ENCODE measurements around the gene MAP4K3. TPM values are rescaled to one million over a fixed set of nuclear protein-coding genes. Genes with fewer than 3 reads are reported as not detected.
A peak's percentile ranks its signal among the peaks of the same experiment; 100 is the strongest.

MAP4K3 gene
- total and polyA plus RNA-seq, 9 donors: 20.6 to 96.4 (median 53.0) TPM

DNA sequence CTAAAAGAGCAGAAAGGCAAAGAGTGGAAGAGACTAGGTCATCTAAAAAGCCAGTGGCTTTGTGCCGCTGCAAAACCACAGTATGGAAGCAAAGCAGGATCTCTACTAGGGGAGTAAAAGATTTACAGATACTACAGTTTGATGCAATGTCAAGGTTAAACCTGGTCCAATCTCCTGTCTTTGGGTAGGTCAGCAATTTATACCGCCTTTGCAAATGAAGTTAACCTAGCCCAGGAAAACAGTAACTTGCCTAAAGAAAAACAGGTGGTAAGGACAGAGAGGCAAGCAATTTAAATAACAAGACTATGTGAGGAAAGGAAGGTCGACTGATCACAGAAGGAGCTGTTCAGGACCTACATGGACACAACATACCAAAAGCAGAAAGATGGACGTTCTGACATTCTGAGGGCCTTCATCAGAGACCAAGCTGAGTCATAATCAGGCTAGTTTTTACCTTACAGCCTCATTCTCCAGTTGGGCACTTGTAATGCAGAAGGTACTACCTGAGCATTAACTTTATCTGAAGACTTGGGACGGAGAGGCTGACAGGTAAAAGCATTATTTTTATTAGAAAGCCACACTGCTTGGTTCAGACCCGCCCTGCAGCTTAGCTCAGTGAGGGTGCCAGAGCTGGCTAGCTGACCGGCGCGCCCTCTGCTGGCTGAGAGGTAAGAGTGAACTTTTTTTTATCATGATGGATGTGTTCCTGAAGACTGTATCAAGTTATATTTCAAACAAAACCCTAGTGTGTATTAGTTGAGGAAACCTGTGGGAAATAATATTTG is 209.3 kb downstream of the MAP4K3 start:
- no peaks in the 10 kb centered on the region for H3K4me1 ChIP-seq (ENCODE audit: insufficient read depth)
- WGBS, 3 donors: 16 to 23% (median 18%) methylated on average over 9 of the region's 9 CpGs
- H3K9me3 ChIP-seq: no peaks in the 10 kb centered on the region
- no peak overlapping the region for H3K4me3 ChIP-seq
- intact Hi-C loops (cut with DNase I): loop anchor here (2.0 to 10.0 kb wide), 5 partner anchors 93 to 171 kb away; partner anchors contain the start of gene SOS1 (in 2 of the 4)
- no peaks in the 10 kb centered on the region for H3K36me3 ChIP-seq
- no peaks in the 10 kb centered on the region for H3K27me3 ChIP-seq
- TF ChIP-seq, protein P1, sequence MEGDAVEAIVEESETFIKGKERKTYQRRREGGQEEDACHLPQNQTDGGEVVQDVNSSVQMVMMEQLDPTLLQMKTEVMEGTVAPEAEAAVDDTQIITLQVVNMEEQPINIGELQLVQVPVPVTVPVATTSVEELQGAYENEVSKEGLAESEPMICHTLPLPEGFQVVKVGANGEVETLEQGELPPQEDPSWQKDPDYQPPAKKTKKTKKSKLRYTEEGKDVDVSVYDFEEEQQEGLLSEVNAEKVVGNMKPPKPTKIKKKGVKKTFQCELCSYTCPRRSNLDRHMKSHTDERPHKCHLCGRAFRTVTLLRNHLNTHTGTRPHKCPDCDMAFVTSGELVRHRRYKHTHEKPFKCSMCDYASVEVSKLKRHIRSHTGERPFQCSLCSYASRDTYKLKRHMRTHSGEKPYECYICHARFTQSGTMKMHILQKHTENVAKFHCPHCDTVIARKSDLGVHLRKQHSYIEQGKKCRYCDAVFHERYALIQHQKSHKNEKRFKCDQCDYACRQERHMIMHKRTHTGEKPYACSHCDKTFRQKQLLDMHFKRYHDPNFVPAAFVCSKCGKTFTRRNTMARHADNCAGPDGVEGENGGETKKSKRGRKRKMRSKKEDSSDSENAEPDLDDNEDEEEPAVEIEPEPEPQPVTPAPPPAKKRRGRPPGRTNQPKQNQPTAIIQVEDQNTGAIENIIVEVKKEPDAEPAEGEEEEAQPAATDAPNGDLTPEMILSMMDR (IDR thresholded peaks at IDR 0.05): peak; percentile 68 to 83 (median 72)
- no peak for TF ChIP-seq EP300 (IDR thresholded peaks at IDR 0.05)
- no peak for TF ChIP-seq POLR2A (IDR thresholded peaks at IDR 0.05)
- no peak overlapping the region for H3K27ac ChIP-seq
- DNase-seq: peak; percentile 71 to 86 (median 82)

DNA sequence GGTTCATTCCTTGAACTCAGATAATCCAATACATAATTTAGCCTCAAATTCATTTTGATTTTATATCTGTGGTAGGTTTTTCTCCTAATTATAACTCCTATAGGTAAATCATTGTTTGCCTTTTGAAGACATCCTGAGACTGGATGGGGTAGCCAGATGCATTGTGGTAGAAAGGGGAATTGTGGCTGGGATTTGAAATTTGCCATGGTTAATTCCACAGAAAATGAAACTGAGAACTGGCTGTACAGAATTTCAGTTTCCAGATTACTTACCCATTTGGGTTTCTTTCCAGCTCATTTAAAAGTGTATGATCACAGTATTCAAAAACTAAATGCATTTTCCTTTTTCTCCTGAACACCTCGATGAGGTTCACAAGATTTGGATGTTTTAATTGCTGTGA is 211.5 kb downstream of the MAP4K3 start:
- Histone ChIP-seq H3K27me3 (no peaks in the 10 kb centered on the region), H3K9me3 (no peaks in the 10 kb centered on the region), H3K4me3 (no peak overlapping the region), H3K36me3 (no peaks in the 10 kb centered on the region), H3K4me1 (ENCODE audit: insufficient read depth) (no peaks in the 10 kb centered on the region), H3K27ac (no peak overlapping the region)
- no peak for TF ChIP-seq EP300 (IDR thresholded peaks at IDR 0.05)
- no peak for TF ChIP-seq POLR2A (IDR thresholded peaks at IDR 0.05)
- TF ChIP-seq, protein P1 (IDR thresholded peaks at IDR 0.05): no peak
- intact Hi-C loops (cut with DNase I): loop anchor here (5.0 to 10.0 kb wide), 4 partner anchors 91 to 168 kb away; partner anchors contain the start of gene SOS1 (in 1 of the 4)
- 85 to 87% (median 86%) methylated on average over 1 of the region's 1 CpG for WGBS, 3 donors
- no peak for DNase-seq

DNA sequence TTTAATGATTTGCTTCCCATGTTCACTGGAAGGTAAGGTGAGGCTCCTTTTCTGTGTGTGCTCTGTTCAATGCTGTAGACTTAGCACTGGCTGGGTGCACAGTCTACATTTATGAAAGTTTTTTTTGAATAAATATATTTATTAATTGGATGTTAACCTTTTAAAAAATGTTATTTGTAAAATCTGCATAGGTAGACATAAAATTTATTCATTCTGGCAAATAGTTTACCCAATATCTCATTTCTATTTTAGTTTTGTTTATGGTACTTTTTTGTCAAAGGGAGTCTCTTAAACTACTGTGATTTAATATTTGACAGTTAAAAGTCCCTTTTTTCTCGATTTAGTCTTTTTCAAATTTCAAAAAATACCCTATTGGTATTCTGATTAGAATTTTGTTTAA is 213.2 kb downstream of the MAP4K3 start:
- no peak for DNase-seq
- Histone ChIP-seq H3K9me3 (no peaks in the 10 kb centered on the region), H3K36me3 (no peaks in the 10 kb centered on the region), H3K4me3 (no peak overlapping the region), H3K4me1 (ENCODE audit: insufficient read depth) (no peaks in the 10 kb centered on the region), H3K27me3 (no peaks in the 10 kb centered on the region), H3K27ac (no peak overlapping the region)
- TF ChIP-seq, protein P1 (IDR thresholded peaks at IDR 0.05): no peak
- TF ChIP-seq EP300 (IDR thresholded peaks at IDR 0.05): no peak
- intact Hi-C loops (cut with DNase I): loop anchor here in 1 of 4 donors (10.0 kb wide), 1 partner anchor 89 kb away; no protein-coding TSS in a partner anchor
- 57 to 76% (median 66%) methylated on average over 1 of the region's 1 CpG for WGBS, 3 donors

- intact Hi-C loops (cut with DNase I): loop anchor here in 1 of 4 donors (10.0 kb wide), 1 partner anchor 87 kb away; no protein-coding TSS in a partner anchor
- WGBS, 3 donors: 95 to 98% (median 97%) methylated on average over 3 of the region's 3 CpGs
- H3K4me1 ChIP-seq (ENCODE audit: insufficient read depth): no peaks in the 10 kb centered on the region
- no peaks in the 10 kb centered on the region for H3K9me3 ChIP-seq
- TF ChIP-seq POLR2A (IDR thresholded peaks at IDR 0.05) (no peak), EP300 (IDR thresholded peaks at IDR 0.05) (no peak)
- TF ChIP-seq, protein P1 (IDR thresholded peaks at IDR 0.05): no peak
- H3K27ac ChIP-seq: no peak overlapping the region
- H3K36me3 ChIP-seq: no peaks in the 10 kb centered on the region
- H3K27me3 ChIP-seq: no peaks in the 10 kb centered on the region
- no peak for DNase-seq
- no peak overlapping the region for H3K4me3 ChIP-seq
These were observed 215.6 kb downstream of the MAP4K3 start for GRCh38 chr2:39221459-39221858.
